HL-60 (cell line): ENCODE results near the gene FHDC1.

ENCODE experiments used
- CTCF ChIP-seq: IDR thresholded peaks from one replicate; pipeline ENCODE4 v1.5.1; 2011; ENCODE audit warnings: low read length, control low read depth, inconsistent platforms; ENCODE audit not compliant: insufficient read depth
- GABPA ChIP-seq: IDR thresholded peaks from 2 replicates; pipeline ENCODE4 v1.6.1; 2012; ENCODE audit warnings: low read depth

- no peak for TF ChIP-seq GABPA
- no peak for TF ChIP-seq CTCF
These were observed 47.8 kb downstream of the FHDC1 start for GRCh38 chr4:152983774-152984411.
